Measurements from ENCODE around the gene MGMT.

Gene MGMT

DNA sequence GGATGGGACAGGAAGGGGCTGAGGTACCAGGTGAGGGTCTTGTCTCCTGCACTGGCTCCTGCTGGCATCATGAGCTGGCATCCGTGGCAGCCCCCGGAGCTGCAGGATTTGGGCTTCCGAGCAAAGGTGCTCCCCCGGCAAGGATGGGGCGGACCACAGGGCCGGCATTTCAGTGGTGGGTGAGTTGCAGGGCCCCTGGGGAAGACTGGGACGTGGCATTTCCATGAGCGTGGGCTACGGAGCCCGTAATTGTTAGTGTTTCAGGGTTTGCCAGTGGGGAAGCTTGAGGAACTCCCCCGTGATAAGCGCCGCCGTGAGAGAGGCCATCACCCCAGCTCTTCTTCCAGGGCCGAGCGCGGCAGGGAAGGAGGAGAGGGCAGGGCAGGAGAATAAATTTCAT, 235.6 kb downstream of the MGMT start:
- H3K27me3 ChIP-seq (ENCODE audit: insufficient read depth, low read length, poor library complexity) = no peaks in the 10 kb centered on the region
- ATAC-seq (ENCODE audit: insufficient read depth, low read depth) (no peak), DNase-seq (no peak)
- TF ChIP-seq EZH2 (IDR thresholded peaks at IDR 0.05; ENCODE audit: borderline replicate concordance, low read depth, low read length, severe bottlenecking) = no peak
- TF ChIP-seq, protein P1, sequence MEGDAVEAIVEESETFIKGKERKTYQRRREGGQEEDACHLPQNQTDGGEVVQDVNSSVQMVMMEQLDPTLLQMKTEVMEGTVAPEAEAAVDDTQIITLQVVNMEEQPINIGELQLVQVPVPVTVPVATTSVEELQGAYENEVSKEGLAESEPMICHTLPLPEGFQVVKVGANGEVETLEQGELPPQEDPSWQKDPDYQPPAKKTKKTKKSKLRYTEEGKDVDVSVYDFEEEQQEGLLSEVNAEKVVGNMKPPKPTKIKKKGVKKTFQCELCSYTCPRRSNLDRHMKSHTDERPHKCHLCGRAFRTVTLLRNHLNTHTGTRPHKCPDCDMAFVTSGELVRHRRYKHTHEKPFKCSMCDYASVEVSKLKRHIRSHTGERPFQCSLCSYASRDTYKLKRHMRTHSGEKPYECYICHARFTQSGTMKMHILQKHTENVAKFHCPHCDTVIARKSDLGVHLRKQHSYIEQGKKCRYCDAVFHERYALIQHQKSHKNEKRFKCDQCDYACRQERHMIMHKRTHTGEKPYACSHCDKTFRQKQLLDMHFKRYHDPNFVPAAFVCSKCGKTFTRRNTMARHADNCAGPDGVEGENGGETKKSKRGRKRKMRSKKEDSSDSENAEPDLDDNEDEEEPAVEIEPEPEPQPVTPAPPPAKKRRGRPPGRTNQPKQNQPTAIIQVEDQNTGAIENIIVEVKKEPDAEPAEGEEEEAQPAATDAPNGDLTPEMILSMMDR (IDR thresholded peaks at IDR 0.05; ENCODE audit: borderline replicate concordance, extremely low read depth, low read length, poor library complexity, severe bottlenecking) = no peak
- peaks cover 14% of the 10 kb centered on the region for H3K4me1 ChIP-seq (ENCODE audit: insufficient read depth, low read length)
- H2AFZ ChIP-seq (ENCODE audit: low read depth, low read length) = no peak overlapping the region
- H3K36me3 ChIP-seq (ENCODE audit: insufficient read depth, low read length) = peaks cover 5% of the 10 kb centered on the region; the same call in 1 of the 2 replicates
- peaks cover 13% of the 10 kb centered on the region for H4K20me1 ChIP-seq (ENCODE audit: insufficient read depth, low read length)
- no peaks in the 10 kb centered on the region for H3K79me2 ChIP-seq (ENCODE audit: insufficient read depth, low read length)
- H3K9me3 ChIP-seq (ENCODE audit: insufficient read depth, low read length, severe bottlenecking) = no peaks in the 10 kb centered on the region
- H3K4me3 ChIP-seq (ENCODE audit: low read depth in 1 of 2, low read length in 2 of 2) = no peak overlapping the region
- no peak overlapping the region for H3K4me2 ChIP-seq (ENCODE audit: insufficient read depth, low read length)
- H3K9ac ChIP-seq (ENCODE audit: low read depth, low read length) = no peak overlapping the region
- no peak overlapping the region for H3K27ac ChIP-seq (ENCODE audit: low read length)

DNA sequence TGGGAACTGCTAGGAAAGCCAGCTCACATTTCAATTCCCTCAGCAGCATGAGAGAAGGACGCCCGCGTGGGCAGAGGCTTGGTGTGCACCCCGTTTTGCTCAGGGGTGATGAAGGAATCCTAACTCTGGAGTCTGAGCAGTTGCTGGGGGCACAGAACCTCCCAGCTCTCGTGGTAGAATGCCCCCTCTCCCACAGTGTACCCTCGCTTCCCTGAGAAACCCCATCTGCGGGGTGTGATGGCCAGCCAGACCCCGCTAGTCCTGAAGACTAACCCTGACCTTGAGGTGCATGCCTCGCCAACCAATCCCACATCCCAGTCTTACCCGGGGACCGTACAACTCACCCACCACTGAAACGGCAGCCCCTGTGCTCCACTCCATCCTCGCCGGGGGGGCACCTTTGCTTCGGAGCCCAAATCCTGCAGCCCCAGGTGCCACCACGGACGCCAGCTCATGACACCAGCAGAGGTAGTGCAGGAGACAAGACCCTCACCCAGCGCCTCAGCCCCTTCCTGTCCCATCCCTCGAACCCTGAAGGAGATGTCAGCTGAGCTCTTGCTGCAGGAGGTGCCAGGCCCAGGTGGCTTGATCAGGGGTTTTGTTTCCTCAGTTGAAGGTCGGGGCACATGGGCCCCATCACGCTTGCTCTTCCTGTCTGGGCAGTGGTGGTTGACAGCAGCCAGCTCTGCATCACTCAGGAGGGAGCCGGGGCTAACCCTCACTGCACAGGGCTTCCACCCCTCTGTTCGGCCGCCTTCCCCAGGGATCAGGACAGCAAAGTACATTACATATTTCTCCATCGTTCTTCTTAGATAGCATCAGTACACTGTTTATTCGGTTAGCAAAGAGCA, 236.5 kb downstream of the MGMT start:
- peaks cover 14% of the 10 kb centered on the region for H3K4me1 ChIP-seq (ENCODE audit: insufficient read depth, low read length)
- peaks cover 10% of the 10 kb centered on the region for H3K36me3 ChIP-seq (ENCODE audit: insufficient read depth, low read length)
- peak overlapping the region; percentile 35; the same call in 1 of the 2 replicates for H3K27ac ChIP-seq (ENCODE audit: low read length)
- H3K27me3 ChIP-seq (ENCODE audit: insufficient read depth, low read length, poor library complexity) = no peaks in the 10 kb centered on the region
- peak; percentile 28 for DNase-seq
- H3K4me3 ChIP-seq (ENCODE audit: low read depth in 1 of 2, low read length in 2 of 2) = no peak overlapping the region
- TF ChIP-seq, protein P1 (IDR thresholded peaks at IDR 0.05; ENCODE audit: borderline replicate concordance, extremely low read depth, low read length, poor library complexity, severe bottlenecking) = no peak
- no peak for TF ChIP-seq EZH2 (IDR thresholded peaks at IDR 0.05; ENCODE audit: borderline replicate concordance, low read depth, low read length, severe bottlenecking)
- H3K9me3 ChIP-seq (ENCODE audit: insufficient read depth, low read length, severe bottlenecking) = no peaks in the 10 kb centered on the region
- peak; percentile 66; the same call in 2 of the 3 replicates for ATAC-seq (ENCODE audit: insufficient read depth, low read depth)
- no peak overlapping the region for H3K4me2 ChIP-seq (ENCODE audit: insufficient read depth, low read length)
- no peak overlapping the region for H3K9ac ChIP-seq (ENCODE audit: low read depth, low read length)
- H2AFZ ChIP-seq (ENCODE audit: low read depth, low read length) = no peak overlapping the region
- peaks cover 13% of the 10 kb centered on the region for H4K20me1 ChIP-seq (ENCODE audit: insufficient read depth, low read length)
- no peaks in the 10 kb centered on the region for H3K79me2 ChIP-seq (ENCODE audit: insufficient read depth, low read length)

DNA sequence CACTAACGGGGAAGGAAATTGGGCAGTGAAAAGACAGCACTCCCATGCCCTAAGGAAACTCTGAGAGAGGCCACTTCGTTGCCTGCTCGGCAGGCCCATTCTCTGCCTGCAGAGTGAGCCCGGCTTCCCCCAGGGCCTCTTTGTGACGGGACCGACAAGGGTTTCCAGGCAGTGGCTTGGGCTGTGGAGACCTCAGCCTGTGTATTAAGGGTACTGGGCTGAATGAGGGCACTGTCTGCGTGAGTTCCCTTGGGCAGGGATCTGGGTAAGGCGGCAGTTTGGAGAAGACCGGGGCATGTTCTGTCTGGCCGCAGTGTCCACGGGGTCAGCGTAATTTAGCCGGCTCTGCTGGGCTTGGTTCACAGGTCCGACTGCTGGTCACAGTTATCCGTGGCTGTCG, 237.2 kb downstream of the MGMT start:
- H3K4me2 ChIP-seq (ENCODE audit: insufficient read depth, low read length) = no peak overlapping the region
- H3K27ac ChIP-seq (ENCODE audit: low read length) = peak overlapping the region; percentile 35
- no peak overlapping the region for H2AFZ ChIP-seq (ENCODE audit: low read depth, low read length)
- no peaks in the 10 kb centered on the region for H3K27me3 ChIP-seq (ENCODE audit: insufficient read depth, low read length, poor library complexity)
- no peaks in the 10 kb centered on the region for H3K79me2 ChIP-seq (ENCODE audit: insufficient read depth, low read length)
- peaks cover 13% of the 10 kb centered on the region for H4K20me1 ChIP-seq (ENCODE audit: insufficient read depth, low read length)
- no peaks in the 10 kb centered on the region for H3K9me3 ChIP-seq (ENCODE audit: insufficient read depth, low read length, severe bottlenecking)
- TF ChIP-seq, protein P1 (IDR thresholded peaks at IDR 0.05; ENCODE audit: borderline replicate concordance, extremely low read depth, low read length, poor library complexity, severe bottlenecking) = no peak
- no peak for TF ChIP-seq EZH2 (IDR thresholded peaks at IDR 0.05; ENCODE audit: borderline replicate concordance, low read depth, low read length, severe bottlenecking)
- ATAC-seq (ENCODE audit: insufficient read depth, low read depth) = no peak
- no peak overlapping the region for H3K9ac ChIP-seq (ENCODE audit: low read depth, low read length)
- DNase-seq = no peak
- peaks cover 14% of the 10 kb centered on the region for H3K4me1 ChIP-seq (ENCODE audit: insufficient read depth, low read length)
- H3K4me3 ChIP-seq (ENCODE audit: low read depth in 1 of 2, low read length in 2 of 2) = no peak overlapping the region
- peaks cover 10% of the 10 kb centered on the region for H3K36me3 ChIP-seq (ENCODE audit: insufficient read depth, low read length)
